HUES64 (cell line): Measurements from ENCODE around the gene SLC1A2.

Experiments
- H3K27ac ChIP-seq: 2 replicates; pipeline ENCODE4 v1.7.0; 2013; ENCODE audit warnings: low read depth, low read length, inconsistent platforms
- H3K27me3 ChIP-seq: 2 replicates; pipeline ENCODE4 v1.6.1; 2013; ENCODE audit warnings: mild to moderate bottlenecking, low read length; ENCODE audit not compliant: insufficient read depth
- H3K36me3 ChIP-seq: 2 replicates; pipeline ENCODE4 v1.6.1; 2013; ENCODE audit warnings: mild to moderate bottlenecking, low read length; ENCODE audit not compliant: insufficient read depth
- H3K4me1 ChIP-seq: 2 replicates; pipeline ENCODE4 v1.6.1; 2013; ENCODE audit warnings: mild to moderate bottlenecking, low read length, moderate library complexity; ENCODE audit not compliant: insufficient read depth
- H3K4me3 ChIP-seq: 2 replicates; pipeline ENCODE4 v1.5.1; 2013; ENCODE audit warnings: mild to moderate bottlenecking, low read length, moderate library complexity
- H3K9ac ChIP-seq: 2 replicates; pipeline ENCODE4 v1.6.1; 2013; ENCODE audit warnings: mild to moderate bottlenecking, low read depth, low read length
- H3K9me3 ChIP-seq: 2 replicates; pipeline ENCODE4 v1.6.1; 2013; ENCODE audit warnings: low read depth, low read length; ENCODE audit not compliant: insufficient read depth
- WGBS: fragments of 150-250, 120-280 bp; methylation state at CpG from one replicate; pipeline ENCODE4 v1.1.7; 2013; ENCODE audit warnings: missing lambda C conversion rate; 5-methylcytosine and 5-hydroxymethylcytosine counted together

SLC1A2 gene

GRCh38 chr11:35347173-35347878, 72.0 kb downstream of the SLC1A2 start:
- WGBS, result 90% methylated on average over 6 of the region's 6 CpGs
- peaks cover 9% of the 10 kb centered on the region for H3K4me1 ChIP-seq

DNA sequence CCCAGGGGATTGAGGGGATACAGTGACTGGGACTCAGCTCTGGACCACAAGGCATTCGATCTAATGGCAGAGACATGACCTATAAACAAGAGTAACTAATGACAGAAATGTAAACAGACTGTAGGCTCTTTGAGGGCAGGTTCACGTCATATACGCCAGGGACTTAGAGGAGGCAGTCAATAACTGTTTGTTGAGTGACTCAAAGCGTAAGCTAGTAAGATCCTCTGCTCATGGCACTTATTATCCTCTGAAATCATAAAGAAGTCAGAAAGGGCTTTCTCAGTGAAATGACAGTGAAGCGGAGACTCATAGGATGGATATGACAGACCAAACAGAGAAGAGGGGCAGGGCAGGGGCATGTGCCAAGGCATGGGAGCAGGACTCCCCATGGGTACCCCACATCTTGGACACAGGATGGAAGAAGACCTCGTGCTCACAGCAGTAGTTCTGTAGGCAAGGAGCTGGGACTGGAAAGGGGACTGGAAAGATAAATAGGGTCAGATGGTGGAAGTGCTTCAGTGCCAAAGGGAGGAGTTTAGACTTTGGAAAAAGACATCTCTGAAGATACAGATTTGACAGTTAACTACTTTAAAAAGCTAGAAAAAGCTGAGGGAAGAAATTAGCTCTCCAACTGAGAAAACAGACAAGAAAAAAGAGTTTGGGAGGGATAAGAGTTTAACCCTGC, 72.7 kb downstream of the SLC1A2 start:
- H3K9ac ChIP-seq, result no peak overlapping the region
- peaks cover 9% of the 10 kb centered on the region for H3K4me1 ChIP-seq
- H3K4me3 ChIP-seq, result no peak overlapping the region
- no peaks in the 10 kb centered on the region for H3K36me3 ChIP-seq
- 96% methylated on average over 6 of the region's 6 CpGs for WGBS
- no peaks in the 10 kb centered on the region for H3K9me3 ChIP-seq
- H3K27me3 ChIP-seq, result peaks cover 25% of the 10 kb centered on the region
- no peak overlapping the region for H3K27ac ChIP-seq

More at GRCh38 chr11:35347173-35347878, 72.0 kb downstream of the SLC1A2 start:
- Histone ChIP-seq H3K36me3 (no peaks in the 10 kb centered on the region), H3K27ac (no peak overlapping the region), H3K4me3 (no peak overlapping the region), H3K9ac (no peak overlapping the region), H3K27me3 (peaks cover 27% of the 10 kb centered on the region), H3K9me3 (no peaks in the 10 kb centered on the region)

- whole genome bisulfite sequencing, result 78% methylated on average over 9 of the region's 9 CpGs
- Histone ChIP-seq H3K9me3 (no peaks in the 10 kb centered on the region), H3K27me3 (peaks cover 11% of the 10 kb centered on the region; the same call in 1 of the 2 replicates), H3K4me1 (peaks cover 9% of the 10 kb centered on the region), H3K4me3 (no peak overlapping the region), H3K9ac (peak overlapping the region; percentile 27; the same call in 1 of the 2 replicates), H3K36me3 (no peaks in the 10 kb centered on the region), H3K27ac (peak overlapping the region; percentile 24; the same call in 1 of the 2 replicates)
Measured at GRCh38 chr11:35344681-35345574, 74.4 kb downstream of the SLC1A2 start.

DNA sequence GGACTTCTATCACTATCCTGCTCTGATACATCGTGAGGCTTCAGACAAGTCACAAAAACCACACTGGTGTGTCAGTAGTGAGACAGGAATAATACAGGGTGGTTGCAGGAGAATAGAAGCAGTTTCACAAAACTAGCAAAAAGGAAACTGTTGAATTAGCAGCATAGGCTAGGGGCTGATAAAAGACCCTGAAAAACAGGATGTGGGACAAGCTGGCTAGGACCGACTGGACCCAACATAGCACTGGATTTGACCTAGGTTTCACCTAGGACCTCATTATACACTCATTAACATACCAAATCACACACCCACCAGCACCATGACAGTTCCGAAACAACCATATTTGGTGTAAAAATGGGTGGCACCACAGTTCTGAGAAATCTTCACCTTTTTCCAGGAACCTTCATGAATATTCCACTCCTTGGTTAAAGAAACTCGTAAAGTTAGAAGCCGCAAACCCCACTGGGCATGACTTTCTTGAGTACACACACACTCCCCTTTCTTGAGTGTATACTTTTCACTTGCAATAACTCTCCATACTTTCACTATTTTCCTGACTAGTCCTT, 76.2 kb downstream of the SLC1A2 start:
- H3K27ac ChIP-seq, result no peak overlapping the region
- no peaks in the 10 kb centered on the region for H3K36me3 ChIP-seq
- no peak overlapping the region for H3K9ac ChIP-seq
- peaks cover 9% of the 10 kb centered on the region for H3K4me1 ChIP-seq
- no peaks in the 10 kb centered on the region for H3K9me3 ChIP-seq
- no peak overlapping the region for H3K4me3 ChIP-seq
- no peaks in the 10 kb centered on the region for H3K27me3 ChIP-seq
- WGBS, result 98% methylated on average over 5 of the region's 5 CpGs

GRCh38 chr11:35340715-35341114, 78.6 kb downstream of the SLC1A2 start:
- peaks cover 9% of the 10 kb centered on the region for H3K4me1 ChIP-seq
- no peak overlapping the region for H3K27ac ChIP-seq
- no peak overlapping the region for H3K9ac ChIP-seq
- H3K36me3 ChIP-seq, result no peaks in the 10 kb centered on the region
- H3K9me3 ChIP-seq, result no peaks in the 10 kb centered on the region
- H3K27me3 ChIP-seq, result no peaks in the 10 kb centered on the region
- WGBS, result 86% methylated on average over 2 of the region's 2 CpGs
- no peak overlapping the region for H3K4me3 ChIP-seq

GRCh38 chr11:35340071-35340470, 79.3 kb downstream of the SLC1A2 start:
- no peak overlapping the region for H3K27ac ChIP-seq
- H3K4me3 ChIP-seq, result no peak overlapping the region
- H3K27me3 ChIP-seq, result no peaks in the 10 kb centered on the region
- 90% methylated on average over 3 of the region's 3 CpGs for WGBS
- H3K9ac ChIP-seq, result no peak overlapping the region
- H3K9me3 ChIP-seq, result no peaks in the 10 kb centered on the region
- H3K36me3 ChIP-seq, result no peaks in the 10 kb centered on the region
- peaks cover 9% of the 10 kb centered on the region for H3K4me1 ChIP-seq

DNA sequence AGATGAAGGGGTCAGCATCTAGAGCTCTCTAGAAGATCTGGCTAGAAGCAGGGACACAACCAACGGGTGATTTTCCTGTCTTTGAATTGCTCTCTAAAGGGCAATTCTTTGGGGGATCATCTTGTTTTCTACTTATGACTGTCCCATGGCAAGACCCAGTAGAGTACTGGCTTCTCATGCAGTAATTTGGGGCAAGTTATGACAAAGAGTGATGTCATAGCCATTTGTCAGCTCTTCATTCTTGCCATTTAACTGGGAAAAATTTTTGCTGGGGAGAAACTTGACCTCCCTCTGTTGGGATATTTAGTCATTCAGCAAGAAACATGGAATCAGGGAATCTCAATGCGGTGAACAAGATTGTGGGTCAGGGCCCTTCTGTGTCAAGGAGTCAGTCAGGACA, 80.4 kb downstream of the SLC1A2 start:
- Histone ChIP-seq H3K27ac (no peak overlapping the region), H3K9me3 (no peaks in the 10 kb centered on the region)
- WGBS, result 94% methylated on average over 2 of the region's 2 CpGs

GRCh38 chr11:35337914-35338305, 81.4 kb downstream of the SLC1A2 start:
- no peaks in the 10 kb centered on the region for H3K9me3 ChIP-seq
- no peak overlapping the region for H3K27ac ChIP-seq
- 96% methylated on average over 2 of the region's 2 CpGs for WGBS
- no peaks in the 10 kb centered on the region for H3K4me1 ChIP-seq
- H3K36me3 ChIP-seq, result no peaks in the 10 kb centered on the region
- H3K9ac ChIP-seq, result no peak overlapping the region
- H3K27me3 ChIP-seq, result no peaks in the 10 kb centered on the region
- no peak overlapping the region for H3K4me3 ChIP-seq

More for the DNA sequence above, 80.4 kb downstream of the SLC1A2 start:
- Histone ChIP-seq H3K4me3 (no peak overlapping the region), H3K36me3 (no peaks in the 10 kb centered on the region), H3K4me1 (no peaks in the 10 kb centered on the region), H3K27me3 (no peaks in the 10 kb centered on the region), H3K9ac (no peak overlapping the region)

GRCh38 chr11:35337136-35337913, 82.0 kb downstream of the SLC1A2 start:
- WGBS, result 74% methylated on average over 3 of the region's 3 CpGs
- H3K36me3 ChIP-seq, result no peaks in the 10 kb centered on the region
- no peak overlapping the region; the same call in 1 of the 2 replicates for H3K9ac ChIP-seq
- no peaks in the 10 kb centered on the region for H3K27me3 ChIP-seq
- no peak overlapping the region for H3K27ac ChIP-seq
- no peak overlapping the region for H3K4me3 ChIP-seq
- no peaks in the 10 kb centered on the region for H3K9me3 ChIP-seq
- no peaks in the 10 kb centered on the region for H3K4me1 ChIP-seq

- Histone ChIP-seq H3K27ac (no peak overlapping the region), H3K4me1 (no peaks in the 10 kb centered on the region)
- WGBS, result 85% methylated on average over 1 of the region's 1 CpG
Measured at GRCh38 chr11:35336726-35337125, 82.6 kb downstream of the SLC1A2 start.

More at GRCh38 chr11:35336726-35337125, 82.6 kb downstream of the SLC1A2 start:
- H3K36me3 ChIP-seq, result no peaks in the 10 kb centered on the region
- H3K4me3 ChIP-seq, result no peak overlapping the region
- 0 out of 2 replicates have a peak, but pooled peaks cover 3% of the 10 kb centered on the region for H3K9me3 ChIP-seq
- H3K27me3 ChIP-seq, result no peaks in the 10 kb centered on the region
- no peak overlapping the region for H3K9ac ChIP-seq
